Measurements from ENCODE around the gene MEA1. TPM values are rescaled to one million over a fixed set of nuclear protein-coding genes. Genes with fewer than 3 reads are reported as not detected.
A peak's percentile ranks its signal among the peaks of the same experiment; 100 is the strongest.

Gene MEA1
- total RNA-seq, 6 donors from 2014 or later, result 32.1 to 52.6 (median 43.0) TPM

DNA sequence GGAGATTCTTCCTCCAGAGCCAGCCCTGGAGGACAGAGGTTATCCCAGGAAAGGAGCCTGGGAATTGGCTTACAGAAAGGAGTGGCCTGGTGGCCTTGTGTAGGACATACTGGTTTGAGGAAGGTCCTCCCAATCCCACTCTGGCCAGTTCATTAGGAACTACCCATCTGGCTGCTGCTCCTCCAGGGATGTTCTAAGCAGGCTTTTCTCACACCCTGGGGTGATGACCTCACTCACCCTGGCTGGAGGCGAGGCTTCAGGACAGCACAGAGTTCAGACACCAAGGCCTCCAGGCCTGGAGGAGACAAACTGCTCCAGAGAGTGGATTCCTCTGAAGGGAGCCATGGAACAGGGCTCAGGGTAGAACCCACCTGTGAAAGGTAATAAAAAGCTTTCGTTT, 44.3 kb downstream of the MEA1 start:
- TF ChIP-seq POLR2A (IDR thresholded peaks at IDR 0.05) (no peak), EP300 (IDR thresholded peaks at IDR 0.05) (no peak), POLR2AphosphoS5 (IDR thresholded peaks at IDR 0.05) (no peak)
- TF ChIP-seq, protein P1, sequence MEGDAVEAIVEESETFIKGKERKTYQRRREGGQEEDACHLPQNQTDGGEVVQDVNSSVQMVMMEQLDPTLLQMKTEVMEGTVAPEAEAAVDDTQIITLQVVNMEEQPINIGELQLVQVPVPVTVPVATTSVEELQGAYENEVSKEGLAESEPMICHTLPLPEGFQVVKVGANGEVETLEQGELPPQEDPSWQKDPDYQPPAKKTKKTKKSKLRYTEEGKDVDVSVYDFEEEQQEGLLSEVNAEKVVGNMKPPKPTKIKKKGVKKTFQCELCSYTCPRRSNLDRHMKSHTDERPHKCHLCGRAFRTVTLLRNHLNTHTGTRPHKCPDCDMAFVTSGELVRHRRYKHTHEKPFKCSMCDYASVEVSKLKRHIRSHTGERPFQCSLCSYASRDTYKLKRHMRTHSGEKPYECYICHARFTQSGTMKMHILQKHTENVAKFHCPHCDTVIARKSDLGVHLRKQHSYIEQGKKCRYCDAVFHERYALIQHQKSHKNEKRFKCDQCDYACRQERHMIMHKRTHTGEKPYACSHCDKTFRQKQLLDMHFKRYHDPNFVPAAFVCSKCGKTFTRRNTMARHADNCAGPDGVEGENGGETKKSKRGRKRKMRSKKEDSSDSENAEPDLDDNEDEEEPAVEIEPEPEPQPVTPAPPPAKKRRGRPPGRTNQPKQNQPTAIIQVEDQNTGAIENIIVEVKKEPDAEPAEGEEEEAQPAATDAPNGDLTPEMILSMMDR (IDR thresholded peaks at IDR 0.05), result no peak
- H3K27ac ChIP-seq, result no peak overlapping the region
- H3K36me3 ChIP-seq, result peaks cover 3 to 48% (median 20%) of the 10 kb centered on the region in 4 donors
- DNase-seq, result no peak
- H3K4me1 ChIP-seq, result no peaks in the 10 kb centered on the region
- no peak for ATAC-seq (ENCODE audit: low FRiP score in 2 of 2)
- H3K9me3 ChIP-seq, result no peaks in the 10 kb centered on the region
- H3K27me3 ChIP-seq, result no peaks in the 10 kb centered on the region
- whole genome bisulfite sequencing, 2 donors, result 97 to 100% methylated on average over 1 to 2 of the region's 2 CpGs
- H3K4me3 ChIP-seq, result no peak overlapping the region

DNA sequence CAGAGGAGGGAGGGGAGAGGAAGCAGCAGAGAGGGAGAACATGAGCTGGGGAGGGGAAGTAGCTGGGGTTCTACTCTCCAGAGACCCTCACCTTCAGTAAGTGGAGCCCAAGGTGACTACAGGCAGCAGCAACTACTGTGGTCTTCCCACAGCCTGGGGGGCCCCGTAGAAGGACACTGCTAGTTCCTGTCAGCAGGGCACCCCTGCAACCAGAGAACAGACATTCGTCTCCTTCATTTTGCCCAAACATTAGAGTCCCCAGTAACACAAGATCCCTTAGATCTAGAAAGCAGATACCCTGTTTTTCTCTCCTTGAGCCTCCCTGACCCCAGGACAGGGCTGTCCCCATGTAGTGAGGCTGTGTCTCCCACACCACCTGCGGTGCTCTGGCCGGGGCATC, 45.0 kb downstream of the MEA1 start:
- ATAC-seq (ENCODE audit: low FRiP score in 2 of 2), result no peak
- 89 to 98% methylated on average over 4 of the region's 4 CpGs for WGBS, 2 donors
- H3K9me3 ChIP-seq, result no peaks in the 10 kb centered on the region

DNA sequence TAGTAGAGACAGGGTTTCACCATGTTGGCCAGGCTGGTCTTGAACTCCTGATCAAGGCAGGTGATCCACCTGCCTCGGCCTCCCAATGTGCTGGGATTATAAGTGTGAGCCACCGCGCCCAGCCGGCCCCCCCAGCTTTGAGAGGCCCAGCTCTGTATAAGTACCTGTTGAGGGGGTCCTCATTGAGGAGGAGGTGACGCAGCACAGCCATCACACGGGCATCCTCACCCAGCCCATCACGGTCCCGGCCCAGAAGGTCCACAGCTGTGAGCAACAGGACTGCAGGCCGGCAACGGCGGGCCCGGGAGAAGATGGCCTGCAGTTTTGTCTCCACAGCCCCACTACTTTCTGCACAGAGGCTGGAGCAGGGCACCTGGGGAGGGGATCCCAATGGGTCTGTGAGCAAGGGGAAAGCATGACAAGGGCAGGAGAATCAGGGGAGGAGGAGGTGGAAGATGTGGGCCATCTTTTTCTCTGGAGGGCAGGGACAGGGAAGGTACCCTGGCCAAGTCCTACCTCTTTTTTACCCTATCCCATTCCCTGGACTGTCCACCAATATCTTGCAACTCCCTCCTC, 45.5 kb downstream of the MEA1 start:
- TF ChIP-seq, protein P1 (IDR thresholded peaks at IDR 0.05), result no peak
- TF ChIP-seq POLR2AphosphoS5 (IDR thresholded peaks at IDR 0.05) (no peak), POLR2A (IDR thresholded peaks at IDR 0.05) (no peak), EP300 (IDR thresholded peaks at IDR 0.05) (no peak)
- Histone ChIP-seq H3K27ac (no peak overlapping the region), H3K27me3 (no peaks in the 10 kb centered on the region), H3K4me3 (no peak overlapping the region), H3K4me1 (no peaks in the 10 kb centered on the region), H3K9me3 (no peaks in the 10 kb centered on the region), H3K36me3 (peaks cover 8 to 59% (median 25%) of the 10 kb centered on the region in 4 donors)
- ATAC-seq (ENCODE audit: low FRiP score in 2 of 2) (no peak), DNase-seq (no peak)
- WGBS, 2 donors, result 97 to 100% methylated on average over 7 to 9 of the region's 12 CpGs

More for the DNA sequence above, 45.0 kb downstream of the MEA1 start:
- no peak for DNase-seq
- no peaks in the 10 kb centered on the region for H3K27me3 ChIP-seq
- peaks cover 8 to 55% (median 22%) of the 10 kb centered on the region in 4 donors for H3K36me3 ChIP-seq
- no peak overlapping the region for H3K4me3 ChIP-seq
- H3K4me1 ChIP-seq, result no peaks in the 10 kb centered on the region
- no peak overlapping the region for H3K27ac ChIP-seq
- TF ChIP-seq, protein P1 (IDR thresholded peaks at IDR 0.05), result no peak

DNA sequence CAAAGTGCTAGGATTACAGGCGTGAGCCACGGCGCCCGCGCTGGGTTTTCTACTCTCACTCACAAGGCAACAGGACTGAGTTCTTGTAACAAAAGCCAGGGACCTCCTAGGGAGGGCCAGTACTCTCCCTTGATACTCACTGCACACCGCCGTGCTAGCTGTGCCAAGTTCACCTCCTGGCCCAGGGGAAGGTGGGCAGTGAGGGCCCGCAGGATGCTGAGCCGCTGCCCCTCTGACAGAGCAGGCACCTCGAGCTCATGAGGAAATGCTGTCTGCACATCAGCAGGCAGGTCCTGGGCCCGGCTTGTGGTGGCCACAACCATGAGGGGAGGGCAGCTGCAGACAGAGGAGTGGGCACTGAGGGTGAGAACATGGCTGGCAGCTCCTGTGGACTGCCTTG, 46.5 kb downstream of the MEA1 start:
- Histone ChIP-seq H3K27me3 (no peaks in the 10 kb centered on the region), H3K36me3 (peaks cover 8 to 66% (median 26%) of the 10 kb centered on the region in 4 donors), H3K9me3 (no peaks in the 10 kb centered on the region), H3K27ac (no peak overlapping the region), H3K4me3 (no peak overlapping the region), H3K4me1 (no peaks in the 10 kb centered on the region)
- no peak for ATAC-seq (ENCODE audit: low FRiP score in 2 of 2)
- 96 to 98% methylated on average over 9 to 11 of the region's 11 CpGs for WGBS, 2 donors
- TF ChIP-seq POLR2A (IDR thresholded peaks at IDR 0.05) (no peak), POLR2AphosphoS5 (IDR thresholded peaks at IDR 0.05) (no peak), EP300 (IDR thresholded peaks at IDR 0.05) (no peak)
- TF ChIP-seq, protein P1 (IDR thresholded peaks at IDR 0.05), result no peak
- DNase-seq, result peak in 1 of 2 donors; percentile 50

DNA sequence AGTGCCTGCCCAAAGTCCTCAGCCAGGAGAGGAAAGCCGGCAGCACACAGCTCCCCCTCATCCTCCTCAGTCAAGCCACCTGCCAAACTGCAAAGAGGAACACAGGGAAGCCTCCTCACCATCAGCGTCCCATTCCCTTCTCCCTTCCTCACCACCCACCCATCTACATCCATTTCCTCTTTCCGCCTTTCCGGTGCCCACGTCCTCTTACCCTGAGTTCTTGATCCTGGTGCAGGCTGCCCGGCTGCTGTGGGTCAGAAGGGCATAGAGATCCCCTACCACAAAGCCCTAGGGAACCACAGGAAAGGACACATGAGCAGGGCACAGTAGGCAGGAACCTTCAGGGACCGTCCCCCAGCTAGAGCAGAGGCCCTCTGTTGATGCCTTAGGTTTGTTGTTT, 47.2 kb downstream of the MEA1 start:
- H3K4me1 ChIP-seq, result no peaks in the 10 kb centered on the region
- peaks cover 8 to 66% (median 26%) of the 10 kb centered on the region in 4 donors for H3K36me3 ChIP-seq
- 78 to 79% methylated on average over 7 of the region's 7 CpGs for WGBS, 2 donors
- ATAC-seq (ENCODE audit: low FRiP score in 2 of 2), result no peak
- H3K9me3 ChIP-seq, result no peaks in the 10 kb centered on the region
- no peaks in the 10 kb centered on the region for H3K27me3 ChIP-seq
- no peak for DNase-seq
- TF ChIP-seq EP300 (IDR thresholded peaks at IDR 0.05) (no peak), POLR2A (IDR thresholded peaks at IDR 0.05) (no peak), POLR2AphosphoS5 (IDR thresholded peaks at IDR 0.05) (no peak)
- TF ChIP-seq, protein P1 (IDR thresholded peaks at IDR 0.05), result no peak
- no peak overlapping the region for H3K27ac ChIP-seq
- no peak overlapping the region for H3K4me3 ChIP-seq
